ENCODE data around the gene CNGA4.
"Not testable (repeated sequence)": the region's sequence is repeated elsewhere in the genome, so short reads cannot be mapped to it uniquely, and the experiment has no call there.

CNGA4 gene

GRCh38 chr11:6270584-6271246 lies 31.8 kb downstream of the CNGA4 start:
- no peak for DNase-seq

- no peak for DNase-seq
Observed at GRCh38 chr11:6271598-6271997, 32.7 kb downstream of the CNGA4 start.

GRCh38 chr11:6273188-6273587 lies 34.3 kb downstream of the CNGA4 start:
- DNase-seq, result no peak

GRCh38 chr11:6280809-6281208 lies 41.9 kb downstream of the CNGA4 start:
- DNase-seq, result not testable (repeated sequence)

- DNase-seq, result no peak
Observed at GRCh38 chr11:6283453-6284023, 44.6 kb downstream of the CNGA4 start.

GRCh38 chr11:6284250-6284649 lies 45.4 kb downstream of the CNGA4 start:
- no peak for DNase-seq

- DNase-seq, result no peak
Observed at GRCh38 chr11:6285019-6285418, 46.1 kb downstream of the CNGA4 start.

All from CD4-positive, alpha-beta T cell treated with Interleukin-15 for 1 hour (primary cell).